ENCODE results near the gene FBRSL1. TPM values are rescaled to one million over a fixed set of nuclear protein-coding genes. Genes with fewer than 3 reads are reported as not detected.

The FBRSL1 gene
- total and polyA plus RNA-seq, 2 donors from 2014 or later: 23.8 to 44.7 TPM

DNA sequence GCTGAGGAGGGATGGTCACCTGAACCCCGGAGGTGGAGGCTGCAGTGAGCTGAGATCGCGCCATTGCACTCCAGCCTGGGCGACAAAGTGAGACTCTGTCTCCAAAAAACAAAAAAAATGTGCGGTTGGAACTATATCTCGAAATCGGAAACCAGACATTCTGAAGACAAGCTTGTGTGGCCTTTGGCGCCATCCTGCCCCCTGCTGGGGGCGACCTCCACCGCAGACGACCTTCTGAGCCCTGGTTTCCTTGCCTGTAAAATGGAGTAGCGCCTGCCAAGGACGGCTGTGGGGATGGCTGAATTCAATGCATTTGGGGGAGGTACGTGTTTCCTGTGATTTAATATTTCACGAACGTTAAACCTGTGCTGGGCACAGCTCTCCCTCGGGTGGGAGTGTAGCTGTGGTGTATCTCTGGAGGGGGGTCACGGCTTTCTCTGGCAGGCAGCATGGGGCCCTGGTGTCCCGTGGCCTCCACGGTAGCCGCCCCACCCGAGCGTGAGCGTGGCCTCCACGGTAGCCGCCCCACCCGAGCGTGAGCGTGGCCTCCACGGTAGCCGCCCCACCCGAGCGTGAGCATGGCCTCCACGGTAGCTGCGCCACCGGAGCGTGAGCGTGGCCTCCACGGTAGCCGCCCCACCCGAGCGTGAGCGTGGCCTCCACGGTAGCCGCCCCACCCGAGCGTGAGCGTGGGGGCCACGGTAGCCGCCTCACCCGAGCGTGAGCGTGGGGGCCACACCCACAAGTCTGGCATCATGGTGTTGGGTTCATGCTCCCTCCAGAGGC lies 65.1 kb downstream of the FBRSL1 start:
- Histone ChIP-seq H3K9ac (ENCODE audit: low read length in 3 of 3) (no peak overlapping the region), H3K4me3 (ENCODE audit: low read length in 3 of 3) (no peak overlapping the region), H3K27ac (ENCODE audit: low read depth in 2 of 2, low read length in 2 of 2) (no peak overlapping the region), H3K36me3 (ENCODE audit: control insufficient read depth in 2 of 3, insufficient read depth in 3 of 3, low read length in 3 of 3) (no peaks in the 10 kb centered on the region), H3K9me3 (ENCODE audit: control insufficient read depth in 2 of 3, insufficient read depth in 1 of 3, low read length in 3 of 3) (no peaks in the 10 kb centered on the region), H3K27me3 (ENCODE audit: control insufficient read depth, insufficient read depth, low read length) (no peaks in the 10 kb centered on the region), H3K4me1 (ENCODE audit: control insufficient read depth in 2 of 3, insufficient read depth in 2 of 3, low read depth in 1 of 3, low read length in 3 of 3) (peaks cover 0 to 7% (median 0%) of the 10 kb centered on the region in 3 donors)
- no peak for FAIRE-seq
- TF ChIP-seq, protein P1, sequence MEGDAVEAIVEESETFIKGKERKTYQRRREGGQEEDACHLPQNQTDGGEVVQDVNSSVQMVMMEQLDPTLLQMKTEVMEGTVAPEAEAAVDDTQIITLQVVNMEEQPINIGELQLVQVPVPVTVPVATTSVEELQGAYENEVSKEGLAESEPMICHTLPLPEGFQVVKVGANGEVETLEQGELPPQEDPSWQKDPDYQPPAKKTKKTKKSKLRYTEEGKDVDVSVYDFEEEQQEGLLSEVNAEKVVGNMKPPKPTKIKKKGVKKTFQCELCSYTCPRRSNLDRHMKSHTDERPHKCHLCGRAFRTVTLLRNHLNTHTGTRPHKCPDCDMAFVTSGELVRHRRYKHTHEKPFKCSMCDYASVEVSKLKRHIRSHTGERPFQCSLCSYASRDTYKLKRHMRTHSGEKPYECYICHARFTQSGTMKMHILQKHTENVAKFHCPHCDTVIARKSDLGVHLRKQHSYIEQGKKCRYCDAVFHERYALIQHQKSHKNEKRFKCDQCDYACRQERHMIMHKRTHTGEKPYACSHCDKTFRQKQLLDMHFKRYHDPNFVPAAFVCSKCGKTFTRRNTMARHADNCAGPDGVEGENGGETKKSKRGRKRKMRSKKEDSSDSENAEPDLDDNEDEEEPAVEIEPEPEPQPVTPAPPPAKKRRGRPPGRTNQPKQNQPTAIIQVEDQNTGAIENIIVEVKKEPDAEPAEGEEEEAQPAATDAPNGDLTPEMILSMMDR (IDR thresholded peaks at IDR 0.05; ENCODE audit: borderline replicate concordance, extremely low read depth, insufficient read depth): peak; percentile 18
- intact Hi-C loops (cut with DNase I): no loop called here
- DNase-seq: peak in 2 of 5 donors; percentile 40 to 47

DNA sequence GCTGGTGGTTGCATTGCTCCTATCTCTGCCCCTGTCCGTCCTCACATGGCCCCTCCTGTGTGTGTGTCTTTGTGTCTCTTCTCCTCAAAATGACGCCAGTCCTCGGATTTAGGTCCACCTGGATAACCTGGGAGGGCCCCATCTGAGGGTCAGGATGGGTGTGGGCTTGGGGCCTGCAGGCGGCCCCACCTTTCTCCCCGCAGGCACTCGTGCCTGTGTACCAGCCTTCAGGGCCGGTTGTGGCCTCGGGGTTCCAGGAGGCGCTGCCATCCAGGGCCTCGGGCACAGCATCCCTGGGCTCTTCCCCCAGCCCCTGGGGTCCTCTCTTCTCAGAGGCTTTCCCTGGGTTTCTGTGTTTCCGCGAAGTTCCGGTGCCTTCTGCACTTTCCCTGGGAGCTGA lies 65.7 kb downstream of the FBRSL1 start:
- H3K9ac ChIP-seq (ENCODE audit: low read length in 3 of 3): no peak overlapping the region
- H3K36me3 ChIP-seq (ENCODE audit: control insufficient read depth in 2 of 3, insufficient read depth in 3 of 3, low read length in 3 of 3): no peaks in the 10 kb centered on the region
- peaks cover 0 to 9% (median 0%) of the 10 kb centered on the region in 3 donors for H3K4me1 ChIP-seq (ENCODE audit: control insufficient read depth in 2 of 3, insufficient read depth in 2 of 3, low read depth in 1 of 3, low read length in 3 of 3)
- no peak overlapping the region for H3K27ac ChIP-seq (ENCODE audit: low read depth in 2 of 2, low read length in 2 of 2)
- DNase-seq (no peak), FAIRE-seq (no peak)
- H3K4me3 ChIP-seq (ENCODE audit: low read length in 3 of 3): no peak overlapping the region
- no peaks in the 10 kb centered on the region for H3K9me3 ChIP-seq (ENCODE audit: control insufficient read depth in 2 of 3, insufficient read depth in 1 of 3, low read length in 3 of 3)
- intact Hi-C loops (cut with DNase I): no loop called here
- H3K27me3 ChIP-seq (ENCODE audit: control insufficient read depth, insufficient read depth, low read length): no peaks in the 10 kb centered on the region
- TF ChIP-seq, protein P1 (IDR thresholded peaks at IDR 0.05; ENCODE audit: borderline replicate concordance, extremely low read depth, insufficient read depth): no peak

DNA sequence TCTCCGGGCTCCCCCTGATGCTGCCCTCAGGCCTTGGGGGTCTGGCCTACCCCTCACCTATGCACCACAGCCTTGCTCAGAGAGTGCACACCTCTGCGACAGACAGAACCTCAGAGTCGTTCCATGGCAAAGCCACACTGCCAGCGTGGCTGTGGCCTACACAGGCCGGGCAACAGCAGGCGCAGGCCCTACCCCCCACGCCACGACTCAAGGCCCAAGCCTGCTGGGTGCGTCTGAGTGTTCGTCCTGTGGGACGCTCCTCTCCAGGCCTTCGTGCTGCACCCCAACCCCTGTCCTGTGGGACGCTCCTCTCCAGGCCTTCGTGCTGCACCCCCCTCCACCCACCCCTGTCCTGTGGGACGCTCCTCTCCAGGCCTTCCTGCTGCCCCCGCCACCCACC lies 66.3 kb downstream of the FBRSL1 start:
- Histone ChIP-seq H3K36me3 (ENCODE audit: control insufficient read depth in 2 of 3, insufficient read depth in 3 of 3, low read length in 3 of 3) (no peaks in the 10 kb centered on the region), H3K9ac (ENCODE audit: low read length in 3 of 3) (no peak overlapping the region), H3K9me3 (ENCODE audit: control insufficient read depth in 2 of 3, insufficient read depth in 1 of 3, low read length in 3 of 3) (no peaks in the 10 kb centered on the region), H3K4me3 (ENCODE audit: low read length in 3 of 3) (no peak overlapping the region), H3K4me1 (ENCODE audit: control insufficient read depth in 2 of 3, insufficient read depth in 2 of 3, low read depth in 1 of 3, low read length in 3 of 3) (peaks cover 0 to 9% (median 0%) of the 10 kb centered on the region in 3 donors), H3K27ac (ENCODE audit: low read depth in 2 of 2, low read length in 2 of 2) (no peak overlapping the region), H3K27me3 (ENCODE audit: control insufficient read depth, insufficient read depth, low read length) (no peaks in the 10 kb centered on the region)
- DNase-seq (no peak), FAIRE-seq (no peak)
- TF ChIP-seq, protein P1 (IDR thresholded peaks at IDR 0.05; ENCODE audit: borderline replicate concordance, extremely low read depth, insufficient read depth): no peak
- intact Hi-C loops (cut with DNase I): no loop called here
